Measurements from ENCODE around the gene TSEN54. TPM values are rescaled to one million over a fixed set of nuclear protein-coding genes. Genes with fewer than 3 reads are reported as not detected.

The TSEN54 gene
- total RNA-seq, 1 experiment from 2014 or later: 44.5 TPM

- H3K9ac ChIP-seq (ENCODE audit: extremely low read depth, insufficient read length, low read length): no peak overlapping the region
- Mint-ChIP-seq H3K4me3 (no peak overlapping the region), H3K27me3 (ENCODE audit: low read depth) (peaks cover 1% of the 10 kb centered on the region; the same call in 1 of the 2 replicates), H3K36me3 (ENCODE audit: insufficient read depth in 1 of 3, low read depth in 3 of 3) (peaks cover 2 to 24% (median 8%) of the 10 kb centered on the region in 3 experiments; a peak in 5 of 7 replicates), H3K9me3 (no peaks in the 10 kb centered on the region), H3K4me1 (no peaks in the 10 kb centered on the region), H3K27ac (no peak overlapping the region)
- no peak overlapping the region for H2BK20ac ChIP-seq (ENCODE audit: low read depth, low read length, poor library complexity, severe bottlenecking)
- no peak overlapping the region for H2BK120ac ChIP-seq (ENCODE audit: low read depth, low read length, poor library complexity, severe bottlenecking)
- no peaks in the 10 kb centered on the region for H3K79me1 ChIP-seq (ENCODE audit: insufficient read depth, low read depth, low read length, poor library complexity, severe bottlenecking)
- no peaks in the 10 kb centered on the region for H3K27me3 ChIP-seq (ENCODE audit: insufficient read depth, low read length)
- no peak overlapping the region for H2BK5ac ChIP-seq (ENCODE audit: insufficient read length, low read length)
- no peak overlapping the region for H3T11ph ChIP-seq (ENCODE audit: low read length)
- no peak overlapping the region for H2AK5ac ChIP-seq (ENCODE audit: insufficient read length, low read length)
- no peaks in the 10 kb centered on the region for H3K79me2 ChIP-seq (ENCODE audit: insufficient read depth, low read length)
- WGBS (ENCODE audit: extremely low coverage, insufficient read length, low lambda C conversion rate): no CpG with 5 or more reads among the region's 11 CpGs
- H2AFZ ChIP-seq (ENCODE audit: low read length): no peak overlapping the region
- H3K14ac ChIP-seq (ENCODE audit: insufficient read depth, low read length): no peak overlapping the region
- H3K9me3 ChIP-seq (ENCODE audit: control insufficient read depth, low read depth, low read length): no peaks in the 10 kb centered on the region
- H3K18ac ChIP-seq (ENCODE audit: insufficient read length, low read depth, low read length): no peak overlapping the region
- no peak overlapping the region for H3K27ac ChIP-seq (ENCODE audit: insufficient read length, low read depth, low read length)
- no peak overlapping the region for H4K8ac ChIP-seq (replicated peaks; ENCODE audit: insufficient read length, low read depth, low read length)
- H3K4ac ChIP-seq (ENCODE audit: low read depth, low read length): no peak overlapping the region
- no peak overlapping the region for H3K23ac ChIP-seq (ENCODE audit: insufficient read length, low read depth, low read length)
- H3K56ac ChIP-seq (ENCODE audit: insufficient read length, low read depth, low read length): no peak overlapping the region
- H3K4me1 ChIP-seq (ENCODE audit: insufficient read depth, low read length): no peaks in the 10 kb centered on the region
- H4K20me1 ChIP-seq (ENCODE audit: control insufficient read depth, insufficient read depth, insufficient read length): no peaks in the 10 kb centered on the region
- TF ChIP-seq CTCF (conservative IDR thresholded peaks at IDR 0.05): no peak
- no peak overlapping the region for H4K5ac ChIP-seq (ENCODE audit: insufficient read length, low read depth, low read length)
- H2BK12ac ChIP-seq (ENCODE audit: insufficient read length, low read depth, low read length): no peak overlapping the region
- no peaks in the 10 kb centered on the region for H3K23me2 ChIP-seq (ENCODE audit: insufficient read length, low read depth, low read length, poor library complexity, severe bottlenecking)
- DNase-seq: no peak
- no peak overlapping the region for H3K4me2 ChIP-seq (ENCODE audit: insufficient read depth, insufficient read length, low read length)
- no peak overlapping the region for H2BK15ac ChIP-seq (ENCODE audit: low read depth, low read length)
- no peak overlapping the region for H4K91ac ChIP-seq (ENCODE audit: insufficient read length, low read depth, low read length)
Observed at GRCh38 chr17:75570772-75571171, 54.4 kb downstream of the TSEN54 start.

Measured in H9 (cell line).